Measurements from ENCODE around the gene PPP1CC.
"Not testable (repeated sequence)": the region's sequence is repeated elsewhere in the genome, so short reads cannot be mapped to it uniquely, and the experiment has no call there.

The PPP1CC gene

DNA sequence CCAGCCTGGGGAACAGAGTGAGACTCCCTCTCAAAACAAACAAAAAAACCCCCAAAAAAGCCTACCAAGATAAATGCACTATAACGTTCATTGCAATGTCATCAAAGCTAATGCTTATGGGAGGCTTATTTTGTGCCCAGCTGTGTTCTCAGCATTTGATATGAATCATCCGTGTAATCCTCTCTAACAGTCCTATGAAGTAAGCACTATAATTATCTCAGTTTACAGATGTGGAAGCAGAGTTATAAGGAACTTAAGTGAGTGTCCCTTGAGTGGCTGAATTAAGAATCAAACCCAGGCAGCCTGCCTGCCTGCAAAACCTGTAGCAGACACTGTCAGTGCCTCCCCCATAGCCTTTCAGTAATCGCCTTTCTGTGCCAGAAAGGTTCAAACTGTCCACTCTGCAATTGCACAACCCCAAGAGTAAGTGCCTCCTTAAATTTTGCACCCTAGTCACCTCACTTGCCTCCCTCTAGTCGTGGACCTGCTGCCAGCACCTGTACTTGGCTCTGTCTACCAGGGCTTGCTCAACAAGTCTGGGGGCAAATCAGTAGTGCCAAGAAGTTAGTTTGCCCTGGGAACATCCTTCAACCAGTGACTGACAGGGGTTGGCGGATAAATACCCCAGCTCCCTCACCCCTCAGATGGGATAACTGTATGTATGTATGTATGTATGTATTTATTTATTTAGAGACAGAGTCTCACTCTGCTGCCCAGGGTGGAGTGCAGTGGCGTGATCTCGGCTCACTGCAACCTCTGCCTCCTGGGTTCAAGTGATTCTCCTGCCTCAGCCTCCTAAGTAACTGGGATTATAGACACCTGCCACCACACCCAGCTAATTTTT lies 23.8 kb upstream of the PPP1CC start:
- DNase-seq (ENCODE audit: insufficient read length, low spot score) = no peak
- FAIRE-seq = no peak
- TF ChIP-seq POLR2A (IDR thresholded peaks at IDR 0.05; ENCODE audit: low read depth, low read length) = no peak

GRCh38 chr12:110765572-110765971 lies 22.9 kb upstream of the PPP1CC start:
- DNase-seq (ENCODE audit: insufficient read length, low spot score); FAIRE-seq: not testable (repeated sequence)

- no peak for TF ChIP-seq POLR2A (IDR thresholded peaks at IDR 0.05; ENCODE audit: low read depth, low read length)
- no peak for FAIRE-seq
- no peak for DNase-seq (ENCODE audit: insufficient read length, low spot score)
Measured at GRCh38 chr12:110765111-110765510, 22.4 kb upstream of the PPP1CC start.

DNA sequence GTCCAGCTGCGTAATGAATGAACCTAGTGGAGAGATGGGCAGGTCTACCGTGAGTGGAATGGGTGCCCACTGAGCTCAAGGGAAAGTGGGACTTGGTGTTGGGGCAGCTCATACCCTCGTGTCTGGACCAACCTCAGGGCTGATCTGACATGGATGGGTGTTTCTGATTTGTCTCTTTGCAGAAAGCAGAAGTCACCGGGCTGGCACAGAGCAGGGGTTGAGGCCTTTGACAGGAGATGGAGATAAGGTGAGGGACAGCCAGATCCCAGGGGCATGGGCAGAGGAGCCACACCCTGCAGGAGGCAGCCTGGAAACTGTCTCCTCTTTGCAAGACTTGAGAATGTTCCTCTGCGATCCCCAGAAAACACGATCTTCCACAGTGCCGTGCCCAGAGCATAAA lies 20.9 kb upstream of the PPP1CC start:
- FAIRE-seq (no peak), DNase-seq (ENCODE audit: insufficient read length, low spot score) (no peak)
- no peak for TF ChIP-seq POLR2A (IDR thresholded peaks at IDR 0.05; ENCODE audit: low read depth, low read length)

DNA sequence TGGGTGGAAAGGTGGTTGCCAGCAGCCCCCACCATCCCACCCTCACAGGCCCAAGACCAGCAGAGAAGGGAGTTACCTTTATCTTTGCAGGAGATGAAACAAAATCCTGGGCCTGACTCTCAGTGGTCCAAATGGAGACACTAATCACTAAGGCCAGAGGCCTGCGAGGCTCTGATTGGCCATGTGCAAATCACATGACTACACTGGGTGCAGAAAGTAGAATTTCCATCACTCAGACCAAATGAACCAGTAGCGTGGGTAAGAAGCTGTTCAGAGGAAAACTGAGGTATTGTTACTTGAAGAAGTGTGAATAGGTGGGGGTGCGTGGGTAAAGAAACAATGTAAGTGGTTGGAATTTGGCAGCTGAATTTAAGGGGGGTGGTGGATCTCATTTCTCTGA lies 20.2 kb upstream of the PPP1CC start:
- DNase-seq (ENCODE audit: insufficient read length, low spot score) (no peak), FAIRE-seq (no peak)

GRCh38 chr12:110760204-110760609 lies 17.5 kb upstream of the PPP1CC start:
- TF ChIP-seq POLR2A (IDR thresholded peaks at IDR 0.05; ENCODE audit: low read depth, low read length) = no peak
- DNase-seq (ENCODE audit: insufficient read length, low spot score) = no peak
- FAIRE-seq = no peak

More for the DNA sequence above, 20.2 kb upstream of the PPP1CC start:
- no peak for TF ChIP-seq POLR2A (IDR thresholded peaks at IDR 0.05; ENCODE audit: low read depth, low read length)

- FAIRE-seq (no peak), DNase-seq (ENCODE audit: insufficient read length, low spot score) (no peak)
- TF ChIP-seq POLR2A (IDR thresholded peaks at IDR 0.05; ENCODE audit: low read depth, low read length) = no peak
Measured at GRCh38 chr12:110758922-110759321, 16.2 kb upstream of the PPP1CC start.

- DNase-seq (ENCODE audit: insufficient read length, low spot score) (no peak), FAIRE-seq (no peak)
- no peak for TF ChIP-seq POLR2A (IDR thresholded peaks at IDR 0.05; ENCODE audit: low read depth, low read length)
Measured at GRCh38 chr12:110756611-110757010, 13.9 kb upstream of the PPP1CC start.

- FAIRE-seq (no peak), DNase-seq (ENCODE audit: insufficient read length, low spot score) (no peak)
- no peak for TF ChIP-seq POLR2A (IDR thresholded peaks at IDR 0.05; ENCODE audit: low read depth, low read length)
Measured at GRCh38 chr12:110754101-110754793, 11.6 kb upstream of the PPP1CC start.

- TF ChIP-seq POLR2A (IDR thresholded peaks at IDR 0.05; ENCODE audit: low read depth, low read length) = no peak
- DNase-seq (ENCODE audit: insufficient read length, low spot score) (no peak), FAIRE-seq (peak; percentile 23)
Measured at GRCh38 chr12:110750784-110751461, 8.2 kb upstream of the PPP1CC start.

DNA sequence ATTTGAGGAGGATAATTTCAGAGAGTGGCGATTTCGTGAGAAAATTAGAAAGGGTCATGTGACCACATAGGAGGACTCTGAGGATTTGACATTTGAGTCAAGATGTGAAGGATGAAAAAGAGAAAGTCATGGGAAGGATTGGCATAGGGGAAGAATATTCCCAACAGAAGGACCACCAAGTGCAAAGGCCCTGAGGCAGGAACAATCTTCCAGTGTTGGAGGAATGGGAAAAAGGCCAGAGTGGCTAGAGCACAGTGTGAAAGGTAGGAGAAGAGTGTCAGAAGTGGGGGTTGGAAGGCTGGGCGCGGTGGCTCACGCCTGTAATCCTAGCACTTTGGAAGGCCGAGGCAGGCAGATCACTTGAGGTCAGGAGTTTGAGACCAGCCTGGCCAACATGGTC lies 3.9 kb upstream of the PPP1CC start:
- no peak for FAIRE-seq
- no peak for DNase-seq (ENCODE audit: insufficient read length, low spot score)
- no peak for TF ChIP-seq POLR2A (IDR thresholded peaks at IDR 0.05; ENCODE audit: low read depth, low read length)

- DNase-seq (ENCODE audit: insufficient read length, low spot score) (no peak), FAIRE-seq (no peak)
- no peak for TF ChIP-seq POLR2A (IDR thresholded peaks at IDR 0.05; ENCODE audit: low read depth, low read length)
Measured at GRCh38 chr12:110745542-110746284, 3.0 kb upstream of the PPP1CC start.

- peak; percentile 87 for FAIRE-seq
- DNase-seq (ENCODE audit: insufficient read length, low spot score) = peak; percentile 78
- no peak for TF ChIP-seq POLR2A (IDR thresholded peaks at IDR 0.05; ENCODE audit: low read depth, low read length)
Measured at GRCh38 chr12:110744601-110745264, 2.0 kb upstream of the PPP1CC start.

Data from H54 (cell line).